Muscle layer of duodenum (tissue), 2 donors: Measurements from ENCODE around the gene OPRD1.
"Not testable (repeated sequence)": the region's sequence is repeated elsewhere in the genome, so short reads cannot be mapped to it uniquely, and the experiment has no call there.

Experiments
- H3K27ac ChIP-seq: one replicate; pipeline ENCODE4 v1.7.0; 2013; ENCODE audit warnings: mild to moderate bottlenecking, low read length
- H3K27me3 ChIP-seq: one replicate; pipeline ENCODE4 v1.7.0; 2013; ENCODE audit warnings: low read depth, mild to moderate bottlenecking, control low read depth, low read length
- H3K36me3 ChIP-seq, 2 donors: one replicate each; pipeline ENCODE4 v1.7.0; 2013; ENCODE audit warnings: low read length in 2 of 2, control low read depth in 1 of 2, mild to moderate bottlenecking in 1 of 2; ENCODE audit not compliant: insufficient read depth in 2 of 2, control insufficient read depth in 1 of 2
- H3K4me1 ChIP-seq, 2 donors: one replicate each; pipeline ENCODE4 v1.7.0; 2013; ENCODE audit warnings: low read length in 2 of 2, mild to moderate bottlenecking in 2 of 2, control low read depth in 1 of 2, moderate library complexity in 1 of 2; ENCODE audit not compliant: insufficient read depth in 2 of 2, control insufficient read depth in 1 of 2
- H3K4me3 ChIP-seq, 2 donors: one replicate each; pipeline ENCODE4 v1.7.0; 2013; ENCODE audit warnings: low read length in 2 of 2, low read depth in 1 of 2, mild to moderate bottlenecking in 1 of 2
- H3K9me3 ChIP-seq, 2 donors: one replicate each; pipeline ENCODE4 v1.7.0; 2013; ENCODE audit warnings: low read length in 2 of 2, control low read depth in 1 of 2, mild to moderate bottlenecking in 1 of 2; ENCODE audit not compliant: control insufficient read depth in 1 of 2
- donor health status: healthy.

OPRD1 gene

DNA sequence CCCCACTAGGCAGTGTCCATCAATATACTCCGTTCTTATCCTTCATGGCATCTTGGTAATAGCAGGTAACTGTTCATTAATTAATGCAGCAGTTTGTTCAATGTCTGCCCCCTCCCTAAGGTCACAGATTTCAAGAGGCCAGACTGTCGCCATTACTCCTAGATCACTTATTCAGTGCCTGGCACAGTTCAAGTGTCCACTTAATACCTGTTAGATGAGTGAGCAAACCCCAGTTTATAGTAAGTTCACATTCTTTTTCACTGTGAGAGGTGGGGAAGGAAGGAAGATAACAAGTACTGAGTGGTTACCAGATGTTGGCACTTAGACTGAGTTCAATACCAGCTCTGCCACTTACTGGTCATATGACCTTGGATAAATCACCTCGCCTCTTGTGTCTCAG, 36.4 kb downstream of the OPRD1 start:
- Histone ChIP-seq H3K9me3 (no peaks in the 10 kb centered on the region), H3K36me3 (no peaks in the 10 kb centered on the region), H3K4me3 (no peak overlapping the region), H3K4me1 (no peaks in the 10 kb centered on the region), H3K27me3 (no peaks in the 10 kb centered on the region), H3K27ac (no peak overlapping the region)

DNA sequence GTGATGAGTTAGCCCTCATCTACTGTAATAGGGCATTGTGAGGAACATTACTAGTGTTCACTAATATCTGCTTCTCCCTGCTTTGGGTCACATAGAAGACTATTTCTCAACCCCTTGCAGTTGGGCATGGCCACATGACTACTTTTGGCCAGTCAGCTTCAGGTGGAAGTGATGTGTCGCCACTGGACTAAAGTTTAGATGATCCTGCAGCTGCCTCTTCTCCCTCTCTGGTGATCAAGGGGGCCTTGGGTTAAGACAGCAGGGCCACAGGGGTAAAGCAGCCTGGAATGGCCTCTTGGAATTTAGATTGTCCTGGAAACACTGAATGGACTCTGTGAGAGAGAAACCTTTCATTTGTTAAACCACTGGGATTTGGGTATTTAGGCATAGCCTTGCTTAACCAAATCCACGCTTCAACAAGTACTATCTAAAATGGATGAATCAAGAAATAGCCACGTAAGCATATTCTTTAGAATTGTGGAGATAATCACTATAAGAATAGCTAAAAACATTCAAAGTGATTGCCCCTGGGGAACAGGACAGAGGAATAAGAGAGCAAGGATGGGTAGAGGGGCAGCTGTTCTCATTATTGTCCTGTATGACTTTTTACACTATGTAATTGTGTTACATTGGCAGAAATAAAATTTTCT, 41.2 kb downstream of the OPRD1 start:
- no peaks in the 10 kb centered on the region for H3K27me3 ChIP-seq
- H3K4me3 ChIP-seq = no peak overlapping the region
- no peaks in the 10 kb centered on the region for H3K36me3 ChIP-seq
- no peak overlapping the region for H3K27ac ChIP-seq
- no peaks in the 10 kb centered on the region for H3K9me3 ChIP-seq
- H3K4me1 ChIP-seq = no peaks in the 10 kb centered on the region

DNA sequence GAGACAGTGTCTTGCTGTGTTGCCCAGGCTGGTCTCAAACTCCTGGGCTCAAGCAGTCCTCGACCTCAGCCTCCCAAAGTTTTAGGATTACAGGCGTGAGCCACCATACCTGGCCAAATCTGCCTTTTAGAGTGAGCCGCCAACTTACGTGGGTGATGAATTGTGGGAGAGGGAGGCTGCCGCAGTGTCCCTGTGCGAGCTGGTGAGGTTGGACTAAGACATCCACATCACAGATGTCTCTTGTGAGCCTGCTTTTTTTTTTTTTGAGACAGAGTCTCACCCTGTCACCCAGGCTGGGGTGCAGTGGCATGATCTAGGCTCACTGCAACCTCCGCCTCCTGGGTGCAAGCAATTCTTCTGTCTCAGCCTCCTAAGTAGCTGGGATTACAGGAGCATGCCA, 42.4 kb downstream of the OPRD1 start:
- not testable (repeated sequence) for H3K4me1 ChIP-seq

DNA sequence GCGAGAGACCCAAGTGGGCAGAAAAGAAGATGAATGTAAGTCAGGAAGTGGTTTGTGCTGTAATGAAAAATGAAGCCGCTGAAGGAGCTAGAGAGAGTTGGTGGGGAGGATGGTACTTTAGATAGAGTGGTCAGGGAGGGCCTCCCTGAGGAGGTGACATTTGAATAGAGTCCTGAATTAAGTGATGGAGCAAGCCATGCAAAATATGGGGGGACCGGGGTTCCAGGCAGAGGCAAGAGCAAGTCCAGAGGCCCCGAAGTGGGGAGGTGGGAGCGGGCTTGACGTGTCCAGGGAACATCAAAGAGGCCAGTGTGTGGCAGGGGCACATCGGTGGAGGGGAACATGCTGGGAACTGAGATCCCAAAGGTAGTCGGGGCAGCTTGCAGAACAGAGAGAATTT, 43.1 kb downstream of the OPRD1 start:
- no peak overlapping the region for H3K4me3 ChIP-seq
- H3K9me3 ChIP-seq = no peaks in the 10 kb centered on the region
- no peaks in the 10 kb centered on the region for H3K4me1 ChIP-seq
- H3K27ac ChIP-seq = no peak overlapping the region
- no peaks in the 10 kb centered on the region for H3K36me3 ChIP-seq
- H3K27me3 ChIP-seq = no peaks in the 10 kb centered on the region

More for the DNA sequence above, 42.4 kb downstream of the OPRD1 start:
- H3K27ac ChIP-seq, H3K9me3 ChIP-seq, H3K4me3 ChIP-seq, H3K27me3 ChIP-seq, H3K36me3 ChIP-seq: not testable (repeated sequence)

DNA sequence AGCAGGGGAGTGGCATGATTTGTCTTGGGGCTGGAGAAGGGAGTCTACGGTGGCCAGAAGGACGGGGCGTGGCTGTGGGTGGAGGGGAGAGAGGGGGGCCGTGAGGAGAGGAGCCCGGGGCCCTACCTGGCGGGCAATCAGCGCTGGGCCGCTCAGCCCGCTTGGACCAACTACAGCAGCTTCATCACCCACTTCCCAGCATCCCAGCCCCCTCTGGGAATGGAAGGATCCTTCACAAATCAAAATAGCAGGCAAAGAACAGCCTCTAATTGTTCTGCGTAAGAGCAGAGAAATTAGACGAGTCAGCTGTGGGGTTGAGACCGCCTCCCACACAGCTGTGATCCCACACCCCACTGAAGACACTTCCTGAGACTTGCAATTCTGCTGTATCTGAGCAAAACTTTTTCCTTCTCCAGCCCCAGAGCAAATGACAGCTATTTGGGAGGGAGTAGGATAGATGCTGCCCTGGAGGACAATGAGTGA, 43.5 kb downstream of the OPRD1 start:
- Histone ChIP-seq H3K27me3 (no peaks in the 10 kb centered on the region), H3K4me1 (no peaks in the 10 kb centered on the region), H3K27ac (no peak overlapping the region), H3K4me3 (no peak overlapping the region), H3K9me3 (no peaks in the 10 kb centered on the region), H3K36me3 (no peaks in the 10 kb centered on the region)

DNA sequence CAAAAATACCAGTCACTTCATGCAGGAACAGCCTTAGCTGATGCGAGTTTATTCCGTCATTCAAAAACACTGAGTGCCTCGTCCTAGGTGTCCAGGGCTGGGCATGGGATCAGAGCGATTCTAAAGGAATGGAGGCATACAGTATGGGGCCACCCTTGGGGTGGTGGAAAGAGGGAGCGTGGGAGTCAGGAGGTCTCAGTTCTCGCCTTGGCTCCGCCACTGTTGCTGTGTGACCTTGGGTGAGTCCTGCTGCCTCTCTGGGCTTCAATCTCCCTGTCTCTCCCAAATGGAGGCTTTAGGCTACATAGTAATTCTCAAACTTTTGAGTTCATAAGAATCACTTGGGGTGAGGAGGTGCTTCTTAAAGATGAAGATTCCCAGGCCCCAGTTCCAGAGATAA, 44.0 kb downstream of the OPRD1 start:
- Histone ChIP-seq H3K36me3 (no peaks in the 10 kb centered on the region), H3K9me3 (no peaks in the 10 kb centered on the region), H3K4me1 (no peaks in the 10 kb centered on the region), H3K4me3 (no peak overlapping the region), H3K27ac (no peak overlapping the region), H3K27me3 (no peaks in the 10 kb centered on the region)

DNA sequence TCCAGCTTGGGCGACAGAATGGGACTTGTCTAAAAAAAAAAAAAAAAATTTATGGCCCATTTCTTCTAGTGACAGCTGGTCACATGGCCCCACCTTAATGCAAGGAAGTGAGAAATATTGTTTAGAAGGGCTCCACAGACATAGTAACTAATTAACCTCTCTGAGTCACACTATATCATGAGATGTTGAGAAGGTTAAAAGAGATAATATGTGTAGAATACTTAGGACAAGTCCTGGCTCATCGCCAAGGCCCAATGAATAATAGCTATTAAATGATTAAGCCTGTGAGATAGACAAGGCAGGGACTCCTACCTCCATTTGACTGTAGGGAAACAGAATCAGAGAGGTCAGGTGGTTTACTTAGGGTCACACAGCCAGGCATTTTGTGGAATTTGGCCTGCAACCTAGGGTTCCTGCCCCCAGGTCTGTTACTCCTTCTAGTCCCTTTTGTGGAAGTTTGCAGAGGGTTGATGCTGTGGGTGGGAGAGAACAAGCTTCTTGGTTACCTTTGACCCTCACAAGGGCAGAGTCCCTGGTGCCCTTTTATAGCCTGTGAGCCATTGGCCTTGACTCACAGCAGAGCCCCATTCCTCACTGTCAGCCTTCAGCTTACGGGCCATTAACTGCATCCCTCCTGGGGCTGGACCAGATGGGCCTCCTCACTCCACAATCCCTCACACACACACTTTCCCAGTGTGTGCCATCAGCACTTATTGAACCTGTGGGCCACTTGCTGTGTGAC, 48.5 kb downstream of the OPRD1 start:
- no peaks in the 10 kb centered on the region for H3K27me3 ChIP-seq
- H3K4me1 ChIP-seq = no peaks in the 10 kb centered on the region
- H3K9me3 ChIP-seq = no peaks in the 10 kb centered on the region
- no peak overlapping the region for H3K27ac ChIP-seq
- H3K36me3 ChIP-seq = no peaks in the 10 kb centered on the region
- no peak overlapping the region for H3K4me3 ChIP-seq

DNA sequence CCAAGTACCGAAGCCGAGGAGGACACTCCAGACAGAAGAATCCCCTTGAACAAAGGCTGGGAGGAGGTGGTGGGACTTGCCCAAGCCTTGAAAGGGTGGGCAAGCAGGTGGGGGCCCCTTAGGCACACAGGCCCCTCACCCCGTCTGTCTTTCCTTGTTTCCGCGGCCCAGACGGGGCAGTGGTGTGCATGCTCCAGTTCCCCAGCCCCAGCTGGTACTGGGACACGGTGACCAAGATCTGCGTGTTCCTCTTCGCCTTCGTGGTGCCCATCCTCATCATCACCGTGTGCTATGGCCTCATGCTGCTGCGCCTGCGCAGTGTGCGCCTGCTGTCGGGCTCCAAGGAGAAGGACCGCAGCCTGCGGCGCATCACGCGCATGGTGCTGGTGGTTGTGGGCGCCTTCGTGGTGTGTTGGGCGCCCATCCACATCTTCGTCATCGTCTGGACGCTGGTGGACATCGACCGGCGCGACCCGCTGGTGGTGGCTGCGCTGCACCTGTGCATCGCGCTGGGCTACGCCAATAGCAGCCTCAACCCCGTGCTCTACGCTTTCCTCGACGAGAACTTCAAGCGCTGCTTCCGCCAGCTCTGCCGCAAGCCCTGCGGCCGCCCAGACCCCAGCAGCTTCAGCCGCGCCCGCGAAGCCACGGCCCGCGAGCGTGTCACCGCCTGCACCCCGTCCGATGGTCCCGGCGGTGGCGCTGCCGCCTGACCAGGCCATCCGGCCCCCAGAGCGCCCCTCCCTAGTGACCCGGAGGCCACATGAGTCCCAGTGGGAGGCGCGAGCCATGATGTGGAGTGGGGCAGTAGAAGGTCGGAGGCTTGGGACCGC, 50.8 kb downstream of the OPRD1 start:
- Histone ChIP-seq H3K27ac (no peak overlapping the region), H3K27me3 (no peaks in the 10 kb centered on the region), H3K9me3 (no peaks in the 10 kb centered on the region), H3K4me3 (no peak overlapping the region), H3K4me1 (no peaks in the 10 kb centered on the region), H3K36me3 (no peaks in the 10 kb centered on the region)

DNA sequence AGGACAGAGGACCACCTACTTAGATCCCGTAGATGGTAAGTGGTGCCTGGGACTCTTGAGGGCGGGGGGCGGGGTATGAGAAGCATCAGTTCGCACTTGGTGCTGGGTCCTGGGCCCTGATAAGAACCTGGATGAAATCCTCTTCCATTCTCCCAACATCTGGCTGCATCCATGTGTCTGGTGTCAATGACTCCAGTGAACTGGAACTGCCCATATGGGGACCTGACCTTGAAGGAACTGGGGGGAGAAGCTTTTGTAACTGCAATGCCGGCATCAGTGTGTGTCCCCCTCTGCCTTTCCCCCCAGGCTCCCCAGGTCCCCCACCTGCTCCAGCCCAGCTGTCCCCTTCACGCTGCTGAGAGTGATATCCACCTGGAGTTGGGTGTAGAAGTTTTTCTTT, 52.7 kb downstream of the OPRD1 start:
- Histone ChIP-seq H3K36me3 (no peaks in the 10 kb centered on the region), H3K9me3 (no peaks in the 10 kb centered on the region), H3K27me3 (no peaks in the 10 kb centered on the region), H3K4me1 (no peaks in the 10 kb centered on the region), H3K4me3 (no peak overlapping the region), H3K27ac (no peak overlapping the region)

DNA sequence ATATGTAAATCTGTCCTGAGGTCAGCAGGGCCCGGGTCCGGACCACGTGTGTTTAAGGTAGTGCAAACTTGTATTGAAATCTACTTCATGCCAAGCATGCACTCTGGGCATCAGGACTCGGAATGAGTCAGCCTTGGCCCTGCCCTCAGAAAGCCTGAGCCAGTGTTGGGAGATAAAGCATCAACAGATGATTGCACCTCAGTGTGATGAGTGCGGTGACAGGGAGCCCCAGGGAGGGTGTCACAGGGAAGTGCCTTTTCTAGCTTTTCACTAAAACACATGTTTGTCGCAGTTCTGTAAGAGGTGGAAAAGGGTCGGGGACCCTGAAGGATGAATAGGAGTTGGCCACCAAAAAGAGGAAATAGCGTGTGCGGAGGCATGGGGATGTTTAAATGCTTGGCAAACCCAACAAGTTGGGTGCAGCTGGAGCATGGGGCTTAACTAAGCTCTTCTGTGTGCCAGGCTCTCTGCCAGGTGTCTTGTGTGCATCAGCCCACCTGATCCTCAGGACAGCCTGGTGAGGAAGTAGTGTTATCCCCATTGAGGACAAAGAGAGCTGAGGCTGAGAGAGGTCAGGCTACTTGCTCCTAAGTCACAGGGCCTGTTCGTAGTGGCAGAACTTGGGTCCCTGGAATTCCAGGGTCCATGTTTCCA, 54.2 kb downstream of the OPRD1 start:
- no peaks in the 10 kb centered on the region for H3K27me3 ChIP-seq
- H3K4me1 ChIP-seq = no peaks in the 10 kb centered on the region

DNA sequence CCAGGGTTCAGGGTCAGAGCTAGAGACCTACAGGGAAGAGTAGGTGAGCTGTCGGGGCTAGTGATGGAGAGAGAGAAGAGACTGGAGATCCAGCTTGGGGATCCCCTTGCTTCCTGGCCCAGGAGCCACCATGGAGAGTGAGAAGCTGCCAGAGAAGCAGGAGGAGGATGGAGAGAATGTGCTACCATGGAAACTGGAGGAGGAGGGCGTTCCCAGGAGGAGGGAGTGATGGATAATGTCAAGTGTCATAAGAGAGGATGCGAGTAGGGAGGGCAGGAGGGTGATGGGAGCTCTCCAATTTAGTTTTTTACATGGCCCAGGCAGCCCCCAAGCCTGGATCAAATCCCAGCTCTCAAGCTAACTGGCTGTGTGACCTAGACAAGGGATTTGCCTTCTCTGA, 55.9 kb downstream of the OPRD1 start:
- no peaks in the 10 kb centered on the region for H3K36me3 ChIP-seq
- H3K4me3 ChIP-seq = no peak overlapping the region
- no peak overlapping the region for H3K27ac ChIP-seq
- no peaks in the 10 kb centered on the region for H3K4me1 ChIP-seq
- H3K9me3 ChIP-seq = no peaks in the 10 kb centered on the region
- H3K27me3 ChIP-seq = no peaks in the 10 kb centered on the region

More for the DNA sequence above, 54.2 kb downstream of the OPRD1 start:
- H3K4me3 ChIP-seq = no peak overlapping the region
- no peaks in the 10 kb centered on the region for H3K36me3 ChIP-seq
- no peaks in the 10 kb centered on the region for H3K9me3 ChIP-seq
- no peak overlapping the region for H3K27ac ChIP-seq
